ENCODE data around the gene PDE6H. TPM values are rescaled to one million over a fixed set of nuclear protein-coding genes. Genes with fewer than 3 reads are reported as not detected.

The PDE6H gene
- not detected for total RNA-seq
- not detected for polyA plus RNA-seq (ENCODE audit: insufficient read depth in 1 of 8, insufficient read length in 8 of 8, low replicate concordance in 1 of 8)
- long read RNA-seq, donor 1 = 0 reads
- long read RNA-seq, donor 2 = 0 reads
- long read RNA-seq, donor 3 = 0 reads
- long read RNA-seq, donor 4 = 0 reads
- long read RNA-seq, donor 5 = 0 reads
- long read RNA-seq, donor 6 = 0 reads
- long read RNA-seq, donor 7 = 0 reads
- long read RNA-seq, donor 8 = 0 reads
- long read RNA-seq, donor 9 = 0 reads
- long read RNA-seq, donor 10 = 0 reads
- long read RNA-seq, donor 11 = 0 reads

DNA sequence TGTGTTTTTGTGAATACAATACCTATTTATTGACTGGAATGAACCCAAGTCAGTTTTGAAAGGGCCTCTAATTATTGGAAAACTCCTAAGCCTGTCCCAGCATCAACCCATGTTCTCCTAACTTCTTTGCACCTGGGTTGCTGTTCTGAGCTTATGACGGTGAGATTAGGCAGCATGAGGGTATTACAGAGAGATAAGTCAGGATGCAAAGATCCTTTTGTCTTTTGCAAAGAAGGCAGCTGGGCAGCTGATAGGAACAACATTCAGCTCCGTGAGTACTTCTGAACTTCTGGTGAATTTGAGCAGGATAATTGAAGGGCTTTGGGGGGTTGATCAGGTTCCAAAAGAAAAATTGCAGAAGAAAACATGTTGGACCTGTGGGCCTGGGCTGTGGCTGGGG is at the start of gene PDE6H:
Gene PDE6H, plus strand, starts transcription at position 227 of the 400 bp plus-strand sequence. CDS start 4,971 bp downstream, outside the sequence.
- 78% methylated on average over 2 of the region's 2 CpGs for WGBS (ENCODE audit: insufficient coverage)

DNA sequence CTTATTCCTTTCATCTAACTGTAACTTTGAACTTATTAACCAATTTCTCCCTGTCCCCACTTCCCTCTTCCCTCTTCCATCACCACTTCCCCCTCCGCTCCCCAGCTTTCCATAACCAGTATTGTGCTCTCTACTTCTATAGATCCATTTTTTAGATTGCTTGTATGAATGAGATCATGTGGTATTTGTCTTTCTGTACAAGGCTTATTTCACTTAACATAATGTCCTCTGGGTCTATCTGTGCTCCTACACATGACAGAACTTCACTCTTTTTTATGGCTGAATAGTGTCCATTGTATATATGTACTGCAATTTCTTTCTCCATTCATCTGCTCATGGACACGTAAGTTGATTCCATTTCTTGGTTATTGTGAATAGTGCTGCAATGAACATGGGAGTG is 48.9 kb upstream of the PDE6H start:
- Histone ChIP-seq H3K27me3 (ENCODE audit: control insufficient read depth, insufficient read depth, low read length) (no peaks in the 10 kb centered on the region), H3K4me1 (ENCODE audit: control insufficient read depth, insufficient read depth, low read length) (no peaks in the 10 kb centered on the region), H3K9me3 (replicated peaks; ENCODE audit: control insufficient read depth, low read depth, low read length) (no peaks in the 10 kb centered on the region), H3K27ac (ENCODE audit: low read length) (no peak overlapping the region), H3K36me3 (ENCODE audit: control insufficient read depth, insufficient read depth, low read length) (no peaks in the 10 kb centered on the region), H3K4me3 (ENCODE audit: low read length) (no peak overlapping the region)
- no CpG with 5 or more reads among the region's 2 CpGs for WGBS (ENCODE audit: insufficient coverage)
- DNase-seq = no peak

More for the DNA sequence above, at the start of gene PDE6H:
- Histone ChIP-seq H3K36me3 (ENCODE audit: control insufficient read depth, insufficient read depth, low read length) (no peaks in the 10 kb centered on the region), H3K27me3 (ENCODE audit: control insufficient read depth, insufficient read depth, low read length) (no peaks in the 10 kb centered on the region), H3K4me3 (ENCODE audit: low read length) (no peak within 1 kb of the TSS), H3K9me3 (replicated peaks; ENCODE audit: control insufficient read depth, low read depth, low read length) (no peaks in the 10 kb centered on the region), H3K27ac (ENCODE audit: low read length) (no peak within 1 kb of the TSS), H3K4me1 (ENCODE audit: control insufficient read depth, insufficient read depth, low read length) (no peaks in the 10 kb centered on the region)
- no peak for DNase-seq

DNA sequence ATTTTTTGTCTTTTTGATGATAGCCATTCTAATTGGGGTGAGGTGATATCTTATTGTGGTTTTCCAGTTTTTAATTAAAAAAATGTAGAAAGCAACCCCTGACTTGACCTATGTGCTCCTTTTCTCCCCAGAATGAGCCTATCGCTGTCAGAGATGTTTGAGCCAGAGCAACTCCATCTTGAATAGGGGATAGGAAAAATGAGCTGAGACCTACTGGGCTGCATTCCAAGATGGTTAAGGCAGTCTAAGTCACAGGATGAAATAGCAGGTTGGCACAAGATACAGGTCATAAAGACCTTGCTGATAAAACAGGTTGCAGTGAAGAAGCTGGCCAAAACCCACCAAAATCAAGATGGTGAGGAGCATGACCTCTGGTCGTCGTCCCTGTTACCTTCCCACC is 48.3 kb upstream of the PDE6H start:
- no peaks in the 10 kb centered on the region for H3K36me3 ChIP-seq (ENCODE audit: control insufficient read depth, insufficient read depth, low read length)
- H3K4me1 ChIP-seq (ENCODE audit: control insufficient read depth, insufficient read depth, low read length) = no peaks in the 10 kb centered on the region
- no peaks in the 10 kb centered on the region for H3K27me3 ChIP-seq (ENCODE audit: control insufficient read depth, insufficient read depth, low read length)
- no peaks in the 10 kb centered on the region for H3K9me3 ChIP-seq (replicated peaks; ENCODE audit: control insufficient read depth, low read depth, low read length)
- DNase-seq = no peak
- WGBS (ENCODE audit: insufficient coverage) = 100% methylated on average over 1 of the region's 3 CpGs
- H3K4me3 ChIP-seq (ENCODE audit: low read length) = no peak overlapping the region
- no peak overlapping the region for H3K27ac ChIP-seq (ENCODE audit: low read length)

DNA sequence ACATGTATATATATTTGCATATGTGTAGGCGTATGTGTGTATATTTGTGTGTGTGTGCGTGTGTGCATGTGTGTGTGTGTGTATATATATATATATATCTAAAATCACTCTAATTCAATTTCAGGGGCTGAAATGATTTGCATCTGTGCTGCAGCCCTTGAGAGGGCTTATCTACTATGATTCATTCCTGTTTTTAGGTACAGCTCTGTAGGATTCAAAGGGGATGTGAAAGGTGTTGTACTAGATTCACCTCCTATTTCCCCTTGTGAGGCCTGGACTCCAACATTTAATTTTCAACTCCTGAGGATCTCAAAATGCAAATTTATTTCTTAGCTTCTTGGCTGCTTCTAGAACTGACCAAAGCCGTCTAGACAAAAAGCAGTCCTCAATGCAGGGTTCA is 45.6 kb upstream of the PDE6H start:
- Histone ChIP-seq H3K4me3 (ENCODE audit: low read length) (no peak overlapping the region), H3K4me1 (ENCODE audit: control insufficient read depth, insufficient read depth, low read length) (no peaks in the 10 kb centered on the region), H3K27ac (ENCODE audit: low read length) (no peak overlapping the region), H3K9me3 (replicated peaks; ENCODE audit: control insufficient read depth, low read depth, low read length) (no peaks in the 10 kb centered on the region), H3K36me3 (ENCODE audit: control insufficient read depth, insufficient read depth, low read length) (no peaks in the 10 kb centered on the region), H3K27me3 (ENCODE audit: control insufficient read depth, insufficient read depth, low read length) (no peaks in the 10 kb centered on the region)
- WGBS (ENCODE audit: insufficient coverage) = 54% methylated on average over 1 of the region's 3 CpGs
- DNase-seq = peak; percentile 28

DNA sequence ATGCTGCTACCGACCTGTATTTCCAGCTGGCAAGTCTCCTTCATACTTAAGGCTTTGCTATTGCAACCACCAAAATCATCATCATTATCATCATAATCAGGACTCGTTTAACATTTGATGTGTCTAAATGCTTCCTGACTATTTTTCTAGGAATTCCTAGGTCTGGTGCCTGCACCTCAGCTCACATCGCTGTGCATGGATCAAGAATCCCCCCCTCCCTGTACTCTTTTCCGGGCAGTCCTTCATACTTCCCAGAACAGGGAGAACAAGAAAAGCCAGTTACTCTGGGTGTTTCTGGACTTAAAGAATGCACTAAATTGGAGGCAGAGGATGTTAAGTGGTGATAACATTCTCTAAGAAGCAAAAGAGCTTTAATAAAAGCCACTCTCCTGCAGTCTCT is 43.9 kb upstream of the PDE6H start:
- DNase-seq = peak; percentile 85
- Histone ChIP-seq H3K4me3 (ENCODE audit: low read length) (no peak overlapping the region), H3K27ac (ENCODE audit: low read length) (peak overlapping the region; percentile 84)

DNA sequence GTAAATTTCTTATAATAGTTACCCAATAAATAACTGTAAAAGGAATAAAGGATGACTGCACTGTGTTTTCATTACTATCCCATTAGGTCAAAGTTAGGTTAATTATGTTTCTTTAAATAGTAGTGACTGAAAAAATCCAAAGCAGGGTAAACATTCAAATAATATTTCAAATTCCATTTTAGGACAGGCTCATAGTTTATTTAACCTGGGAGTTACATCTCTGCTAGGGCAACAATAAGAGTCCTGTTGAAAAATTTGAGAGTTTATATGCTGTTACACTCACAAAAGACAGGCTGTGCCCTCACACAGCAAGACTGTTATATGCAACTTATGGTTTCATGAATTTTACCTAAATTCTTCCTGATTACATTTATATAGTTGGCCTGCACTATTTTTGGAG is 42.5 kb upstream of the PDE6H start:
- H3K27ac ChIP-seq (ENCODE audit: low read length) = no peak overlapping the region
- no peak overlapping the region for H3K4me3 ChIP-seq (ENCODE audit: low read length)
- no peak for DNase-seq

More for the DNA sequence above, 43.9 kb upstream of the PDE6H start:
- Histone ChIP-seq H3K4me1 (ENCODE audit: control insufficient read depth, insufficient read depth, low read length) (no peaks in the 10 kb centered on the region), H3K27me3 (ENCODE audit: control insufficient read depth, insufficient read depth, low read length) (no peaks in the 10 kb centered on the region), H3K36me3 (ENCODE audit: control insufficient read depth, insufficient read depth, low read length) (no peaks in the 10 kb centered on the region), H3K9me3 (replicated peaks; ENCODE audit: control insufficient read depth, low read depth, low read length) (no peaks in the 10 kb centered on the region)
- WGBS (ENCODE audit: insufficient coverage) = 25% methylated on average over 2 of the region's 4 CpGs

DNA sequence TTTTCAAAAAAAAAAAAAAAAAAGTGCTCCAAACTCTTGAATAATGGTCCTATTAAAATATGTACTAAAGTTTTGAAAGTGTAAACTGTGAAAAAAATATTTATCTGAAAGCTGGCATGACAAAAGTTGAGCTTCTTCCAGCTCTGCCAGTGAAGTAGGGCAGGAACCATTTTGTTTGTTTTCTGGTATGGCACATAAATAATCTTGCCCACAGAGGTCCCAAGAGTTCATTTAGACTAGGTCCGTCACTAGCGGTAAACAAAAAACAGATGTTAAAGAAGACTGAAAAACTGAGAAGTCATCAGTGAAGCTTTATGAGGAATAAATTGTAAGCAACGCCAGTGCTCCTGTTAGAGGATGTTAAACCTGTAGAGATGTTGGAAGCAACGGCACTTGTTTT is 41.5 kb upstream of the PDE6H start:
- Histone ChIP-seq H3K4me3 (ENCODE audit: low read length) (no peak overlapping the region), H3K36me3 (ENCODE audit: control insufficient read depth, insufficient read depth, low read length) (no peaks in the 10 kb centered on the region), H3K27ac (ENCODE audit: low read length) (no peak overlapping the region), H3K9me3 (replicated peaks; ENCODE audit: control insufficient read depth, low read depth, low read length) (no peaks in the 10 kb centered on the region), H3K4me1 (ENCODE audit: control insufficient read depth, insufficient read depth, low read length) (no peaks in the 10 kb centered on the region), H3K27me3 (ENCODE audit: control insufficient read depth, insufficient read depth, low read length) (no peaks in the 10 kb centered on the region)
- DNase-seq = no peak
- WGBS (ENCODE audit: insufficient coverage) = 40% methylated on average over 4 of the region's 4 CpGs

More for the DNA sequence above, 42.5 kb upstream of the PDE6H start:
- Histone ChIP-seq H3K27me3 (ENCODE audit: control insufficient read depth, insufficient read depth, low read length) (no peaks in the 10 kb centered on the region), H3K36me3 (ENCODE audit: control insufficient read depth, insufficient read depth, low read length) (no peaks in the 10 kb centered on the region), H3K4me1 (ENCODE audit: control insufficient read depth, insufficient read depth, low read length) (no peaks in the 10 kb centered on the region), H3K9me3 (replicated peaks; ENCODE audit: control insufficient read depth, low read depth, low read length) (no peaks in the 10 kb centered on the region)

DNA sequence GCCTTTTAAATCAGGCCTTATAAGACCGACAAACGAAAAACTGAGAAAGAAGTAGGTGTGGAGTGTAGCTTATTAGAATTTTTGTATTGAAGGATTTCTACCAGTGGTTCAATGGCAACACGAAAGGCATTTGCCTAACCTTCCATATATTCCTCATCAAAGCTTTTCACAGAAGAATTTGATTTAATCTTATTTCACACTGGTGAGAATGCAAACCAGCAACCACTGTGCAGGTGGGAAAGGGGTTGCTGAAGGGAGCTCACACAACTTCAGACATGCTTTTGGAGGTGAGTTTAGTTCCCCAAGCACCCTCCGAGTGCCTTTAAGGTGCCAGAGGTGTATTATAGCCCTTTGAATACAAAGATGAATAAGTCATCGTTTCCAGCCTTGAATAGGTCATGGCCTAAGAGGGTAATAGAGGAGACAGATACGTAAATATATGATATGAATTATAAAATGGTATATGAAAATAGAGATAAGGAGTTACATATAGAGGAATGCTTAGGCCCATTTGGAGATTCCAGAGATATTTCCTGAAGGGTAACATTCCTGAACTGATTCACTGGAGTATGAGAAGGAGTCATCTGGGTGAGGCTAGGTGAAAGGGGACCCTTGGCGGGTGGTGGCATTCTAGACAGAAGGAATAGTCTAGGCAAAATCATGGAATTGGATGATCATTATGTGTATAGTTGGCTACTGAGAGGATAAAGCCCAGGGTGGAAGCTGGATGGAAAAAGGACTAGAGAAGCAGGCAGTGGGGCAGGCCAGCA is 40.9 kb upstream of the PDE6H start:
- Histone ChIP-seq H3K36me3 (ENCODE audit: control insufficient read depth, insufficient read depth, low read length) (no peaks in the 10 kb centered on the region), H3K4me1 (ENCODE audit: control insufficient read depth, insufficient read depth, low read length) (no peaks in the 10 kb centered on the region), H3K27ac (ENCODE audit: low read length) (no peak overlapping the region), H3K4me3 (ENCODE audit: low read length) (no peak overlapping the region), H3K27me3 (ENCODE audit: control insufficient read depth, insufficient read depth, low read length) (no peaks in the 10 kb centered on the region), H3K9me3 (replicated peaks; ENCODE audit: control insufficient read depth, low read depth, low read length) (no peaks in the 10 kb centered on the region)
- DNase-seq = no peak
- WGBS (ENCODE audit: insufficient coverage) = 89% methylated on average over 1 of the region's 7 CpGs

DNA sequence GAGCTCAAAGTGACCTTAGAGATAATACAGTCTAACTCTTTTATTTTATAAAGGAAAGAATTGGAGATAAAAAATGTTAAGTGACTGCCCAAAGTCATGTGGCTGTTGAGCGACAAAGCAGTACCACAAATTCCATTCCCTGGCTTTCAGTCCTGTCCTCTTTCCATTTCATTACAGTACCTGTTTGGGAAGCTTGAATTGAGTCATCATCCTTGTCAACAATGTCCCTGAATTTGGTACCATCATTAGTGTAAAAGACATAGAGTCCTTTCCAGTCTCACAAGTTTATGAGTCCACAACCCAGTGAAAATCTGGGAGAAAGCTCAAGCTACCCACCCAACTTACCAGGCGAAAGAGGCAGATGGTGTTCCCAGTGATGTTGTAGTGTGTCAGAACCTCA is 38.3 kb upstream of the PDE6H start:
- WGBS (ENCODE audit: insufficient coverage) = 100% methylated on average over 1 of the region's 2 CpGs
- no peaks in the 10 kb centered on the region for H3K9me3 ChIP-seq (replicated peaks; ENCODE audit: control insufficient read depth, low read depth, low read length)

DNA sequence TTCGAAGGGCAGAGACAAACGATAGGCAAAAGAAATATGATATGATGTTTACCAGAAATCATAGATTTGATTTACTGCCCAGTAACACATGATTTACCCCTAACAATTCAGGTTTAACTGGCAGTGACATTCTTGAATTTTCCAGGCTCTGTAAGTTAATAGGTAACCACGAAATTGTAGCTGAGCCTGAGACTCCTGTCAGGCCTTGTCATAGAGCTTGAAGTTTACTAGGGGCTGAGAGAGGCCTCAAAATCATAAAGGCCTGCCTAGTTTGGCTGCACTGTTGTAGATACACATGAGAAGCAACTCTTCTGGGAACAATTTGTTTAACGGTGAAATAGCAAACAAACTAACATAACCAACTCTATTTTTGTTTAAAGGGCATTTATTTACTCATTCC is 37.8 kb upstream of the PDE6H start:
- no peak for DNase-seq
- WGBS (ENCODE audit: insufficient coverage) = 40% methylated on average over 1 of the region's 4 CpGs

More for the DNA sequence above, 38.3 kb upstream of the PDE6H start:
- no peak for DNase-seq
- H3K4me1 ChIP-seq (ENCODE audit: control insufficient read depth, insufficient read depth, low read length) = no peaks in the 10 kb centered on the region
- H3K36me3 ChIP-seq (ENCODE audit: control insufficient read depth, insufficient read depth, low read length) = no peaks in the 10 kb centered on the region
- H3K27me3 ChIP-seq (ENCODE audit: control insufficient read depth, insufficient read depth, low read length) = no peaks in the 10 kb centered on the region
- no peak overlapping the region for H3K4me3 ChIP-seq (ENCODE audit: low read length)
- H3K27ac ChIP-seq (ENCODE audit: low read length) = no peak overlapping the region

More for the DNA sequence above, 37.8 kb upstream of the PDE6H start:
- Histone ChIP-seq H3K36me3 (ENCODE audit: control insufficient read depth, insufficient read depth, low read length) (no peaks in the 10 kb centered on the region), H3K9me3 (replicated peaks; ENCODE audit: control insufficient read depth, low read depth, low read length) (no peaks in the 10 kb centered on the region), H3K4me3 (ENCODE audit: low read length) (no peak overlapping the region), H3K4me1 (ENCODE audit: control insufficient read depth, insufficient read depth, low read length) (no peaks in the 10 kb centered on the region), H3K27ac (ENCODE audit: low read length) (no peak overlapping the region), H3K27me3 (ENCODE audit: control insufficient read depth, insufficient read depth, low read length) (no peaks in the 10 kb centered on the region)

Measured in muscle of leg (tissue), 16 donors.